ENCODE measurements around the gene DRC1.

DRC1 gene

GRCh38 chr2:26477126-26477910 is 75.6 kb downstream of the DRC1 start:
- Histone ChIP-seq H3K36me3 (no peaks in the 10 kb centered on the region), H3K9me3 (ENCODE audit: severe bottlenecking) (no peaks in the 10 kb centered on the region), H3K4me3 (ENCODE audit: low read depth, low read length) (no peak overlapping the region), H3K27me3 (ENCODE audit: insufficient read depth, low read depth, severe bottlenecking) (no peaks in the 10 kb centered on the region), H3K27ac (no peak overlapping the region; the same call in 1 of the 2 replicates)
- TF ChIP-seq, protein P1, sequence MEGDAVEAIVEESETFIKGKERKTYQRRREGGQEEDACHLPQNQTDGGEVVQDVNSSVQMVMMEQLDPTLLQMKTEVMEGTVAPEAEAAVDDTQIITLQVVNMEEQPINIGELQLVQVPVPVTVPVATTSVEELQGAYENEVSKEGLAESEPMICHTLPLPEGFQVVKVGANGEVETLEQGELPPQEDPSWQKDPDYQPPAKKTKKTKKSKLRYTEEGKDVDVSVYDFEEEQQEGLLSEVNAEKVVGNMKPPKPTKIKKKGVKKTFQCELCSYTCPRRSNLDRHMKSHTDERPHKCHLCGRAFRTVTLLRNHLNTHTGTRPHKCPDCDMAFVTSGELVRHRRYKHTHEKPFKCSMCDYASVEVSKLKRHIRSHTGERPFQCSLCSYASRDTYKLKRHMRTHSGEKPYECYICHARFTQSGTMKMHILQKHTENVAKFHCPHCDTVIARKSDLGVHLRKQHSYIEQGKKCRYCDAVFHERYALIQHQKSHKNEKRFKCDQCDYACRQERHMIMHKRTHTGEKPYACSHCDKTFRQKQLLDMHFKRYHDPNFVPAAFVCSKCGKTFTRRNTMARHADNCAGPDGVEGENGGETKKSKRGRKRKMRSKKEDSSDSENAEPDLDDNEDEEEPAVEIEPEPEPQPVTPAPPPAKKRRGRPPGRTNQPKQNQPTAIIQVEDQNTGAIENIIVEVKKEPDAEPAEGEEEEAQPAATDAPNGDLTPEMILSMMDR (IDR thresholded peaks at IDR 0.05; ENCODE audit: low read depth, low read length) = no peak
- no peak for DNase-seq

GRCh38 chr2:26477911-26478253 is 76.2 kb downstream of the DRC1 start, which contains the start of gene OTOF:
TSS of gene OTOF (minus strand) at chr2:26478124.
- no peaks in the 10 kb centered on the region for H3K9me3 ChIP-seq (ENCODE audit: severe bottlenecking)
- H3K36me3 ChIP-seq = no peaks in the 10 kb centered on the region
- H3K27ac ChIP-seq = no peak within 1 kb of the TSS; the same call in 1 of the 2 replicates
- DNase-seq = no peak
- H3K27me3 ChIP-seq (ENCODE audit: insufficient read depth, low read depth, severe bottlenecking) = no peaks in the 10 kb centered on the region
- TF ChIP-seq, protein P1 (IDR thresholded peaks at IDR 0.05; ENCODE audit: low read depth, low read length) = no peak
- H3K4me3 ChIP-seq (ENCODE audit: low read depth, low read length) = no peak within 1 kb of the TSS

- Histone ChIP-seq H3K27ac (no peak overlapping the region), H3K9me3 (ENCODE audit: severe bottlenecking) (no peaks in the 10 kb centered on the region), H3K36me3 (no peaks in the 10 kb centered on the region), H3K4me3 (ENCODE audit: low read depth, low read length) (no peak overlapping the region), H3K27me3 (ENCODE audit: insufficient read depth, low read depth, severe bottlenecking) (no peaks in the 10 kb centered on the region)
- no peak for DNase-seq
- TF ChIP-seq, protein P1 (IDR thresholded peaks at IDR 0.05; ENCODE audit: low read depth, low read length) = no peak
These were observed 76.6 kb downstream of the DRC1 start for GRCh38 chr2:26478366-26478765.

DNA sequence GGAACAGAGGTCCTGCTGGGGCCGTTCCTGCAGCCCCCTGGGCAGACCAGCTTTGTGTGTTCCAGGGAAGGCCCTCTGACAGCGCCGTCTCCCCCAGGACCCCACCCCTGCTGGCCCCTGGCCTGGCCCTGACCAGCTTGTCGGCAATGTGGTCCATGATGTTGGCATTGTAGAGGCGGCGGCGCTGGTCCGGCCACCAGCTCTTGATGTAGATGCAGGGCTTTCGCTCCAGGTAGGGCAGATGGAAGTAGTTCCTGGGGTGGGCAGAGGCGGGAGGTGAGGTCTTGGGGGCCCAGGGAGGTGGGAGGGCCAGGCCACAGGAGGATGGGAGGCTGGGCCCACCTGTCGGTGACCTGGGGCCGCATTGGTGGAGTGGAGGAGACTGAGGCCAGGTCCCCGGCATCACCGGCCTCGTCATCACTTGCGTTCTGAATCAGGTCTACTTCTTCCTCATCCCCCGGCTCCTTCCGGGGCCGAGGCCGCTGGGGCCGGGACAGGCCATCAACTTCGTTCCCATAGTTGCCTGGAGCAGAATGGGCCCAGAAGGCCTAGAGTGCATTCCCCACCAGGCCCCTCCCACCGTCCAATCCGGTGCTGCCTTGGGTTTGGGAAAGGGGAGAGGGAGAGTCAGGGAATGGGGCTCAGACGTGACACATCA is 77.5 kb downstream of the DRC1 start:
- Histone ChIP-seq H3K36me3 (no peaks in the 10 kb centered on the region), H3K27me3 (ENCODE audit: insufficient read depth, low read depth, severe bottlenecking) (no peaks in the 10 kb centered on the region), H3K9me3 (ENCODE audit: severe bottlenecking) (no peaks in the 10 kb centered on the region), H3K4me3 (ENCODE audit: low read depth, low read length) (no peak overlapping the region), H3K27ac (no peak overlapping the region)
- DNase-seq = no peak
- TF ChIP-seq, protein P1 (IDR thresholded peaks at IDR 0.05; ENCODE audit: low read depth, low read length) = no peak

DNA sequence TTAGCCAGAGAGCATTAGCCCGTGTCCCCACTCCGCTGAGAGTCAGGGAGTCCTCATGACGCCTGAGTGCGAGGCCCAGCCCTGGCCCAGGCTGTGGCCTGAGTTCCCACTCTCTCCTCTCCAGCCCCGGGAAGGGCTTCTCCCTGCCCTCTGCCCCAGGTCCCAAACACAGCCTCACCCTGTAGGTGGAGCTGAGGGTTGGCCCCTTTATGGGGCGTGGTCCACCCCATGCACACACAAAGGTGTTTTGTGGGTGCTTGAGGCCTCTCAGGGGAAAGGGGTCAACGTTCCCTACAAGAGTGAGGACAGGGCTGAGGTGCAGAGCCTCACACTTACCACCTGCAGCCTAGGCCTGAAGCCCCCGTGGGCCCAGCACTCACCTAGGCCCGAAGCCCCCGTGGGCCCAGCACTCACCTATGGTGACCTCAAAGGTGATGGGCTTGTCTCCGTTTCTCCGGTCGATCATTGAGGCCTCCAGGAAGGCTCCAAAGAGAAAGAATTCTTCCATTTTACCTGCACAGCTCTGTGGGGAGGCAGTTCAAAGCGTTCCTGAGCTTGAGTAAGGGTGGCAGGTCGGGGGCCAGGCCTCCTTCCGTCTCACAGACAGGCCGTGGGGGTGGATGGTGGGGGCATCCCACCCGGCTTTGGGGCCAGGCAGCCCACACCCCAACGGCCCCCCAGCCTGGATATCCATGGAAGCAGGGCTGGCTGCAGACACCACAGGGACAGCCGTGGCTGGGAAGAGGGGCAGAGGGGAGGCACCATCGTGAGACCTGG is 78.3 kb downstream of the DRC1 start:
- TF ChIP-seq, protein P1 (IDR thresholded peaks at IDR 0.05; ENCODE audit: low read depth, low read length) = no peak
- no peaks in the 10 kb centered on the region for H3K36me3 ChIP-seq
- H3K9me3 ChIP-seq (ENCODE audit: severe bottlenecking) = no peaks in the 10 kb centered on the region
- no peak overlapping the region for H3K4me3 ChIP-seq (ENCODE audit: low read depth, low read length)
- no peaks in the 10 kb centered on the region for H3K27me3 ChIP-seq (ENCODE audit: insufficient read depth, low read depth, severe bottlenecking)
- DNase-seq = no peak
- no peak overlapping the region; the same call in 1 of the 2 replicates for H3K27ac ChIP-seq
